GM12878 (cell line): ENCODE results near the gene PNMA6F. TPM values are rescaled to one million over a fixed set of nuclear protein-coding genes. Genes with fewer than 3 reads are reported as not detected.
"Not testable (repeated sequence)": the region's sequence is repeated elsewhere in the genome, so short reads cannot be mapped to it uniquely, and the experiment has no call there.

ENCODE experiments used
- ATAC-seq: fragments of 200-7000 bp; cut with Tn5 transposase; 3 replicates; pipeline ENCODE4 v1.9.1; 2020; ENCODE audit warnings: mild to moderate bottlenecking, moderate library complexity
- BruUV-seq: library from RNA; stranded (reverse); fragments of 400-500 nt; replicated peaks from 2 replicates; lab custom pipeline; 2021; lab: Mats Ljungman, UMichigan
- CTCF ChIA-PET: fragments of 300-600 bp; sonication (Branson Sonifier 250); formaldehyde crosslinking; extraction: SDS; loops from one replicate; lab custom pipeline; 2021; ENCODE audit warnings: inconsistent platforms; lab: Yijun Ruan, JAX
- POLR2A ChIA-PET: fragments of 350-600 bp; formaldehyde crosslinking; extraction: SDS; loops from one replicate; lab custom pipeline; 2021; ENCODE audit warnings: inconsistent platforms; lab: Charles Lee
- RAD21 ChIA-PET: fragments of 300-600 bp; sonication (Branson Sonifier 250); formaldehyde crosslinking; loops from one replicate; lab custom pipeline; 2023; ENCODE audit warnings: antibody characterized with exemption; ENCODE audit not compliant: unreplicated experiment; lab: Charles Lee
- SMC1A ChIA-PET: fragments of 300-600 bp; sonication (Branson Sonifier 250); formaldehyde crosslinking; loops from one replicate; lab custom pipeline; 2023; ENCODE audit not compliant: unreplicated experiment, uncharacterized antibody; lab: Charles Lee
- DNase-seq: peaks from one replicate; pipeline ENCODE4 v3.0.0-alpha.2; 2011; ENCODE audit warnings: low read depth, low spot score
- FAIRE-seq: peaks from 3 replicates; lab custom pipeline; 2011; peaks lifted over from hg19 to GRCh38; lab: Jason Lieb, UNC
- H2AFZ ChIP-seq: 2 replicates; pipeline ENCODE4 v1.6.0; 2011; ENCODE audit warnings: low read depth, low read length, control low read depth; ENCODE audit not compliant: control insufficient read depth
- H3K27ac ChIP-seq: 2 replicates; pipeline ENCODE4 v1.5.1; 2011; ENCODE audit warnings: control low read depth; ENCODE audit not compliant: control insufficient read depth, insufficient read depth
- H3K27me3 ChIP-seq, 2 experiments: replicated peaks in 1 of 2; 2 replicates each; pipeline versions ENCODE4 v1.6.0 to v1.6.1; 2011; ENCODE audit warnings: low read length in 1 of 2; ENCODE audit not compliant: control insufficient read depth in 2 of 2, insufficient read depth in 2 of 2
- H3K36me3 ChIP-seq, 2 experiments: 2 replicates each; pipeline ENCODE4 v1.5.1; 2011; ENCODE audit warnings: low read length in 1 of 2; ENCODE audit not compliant: control insufficient read depth in 2 of 2, insufficient read depth in 2 of 2
- H3K4me1 ChIP-seq: 2 replicates; pipeline ENCODE4 v1.6.1; 2011; ENCODE audit warnings: mild to moderate bottlenecking, low read length, moderate library complexity, mixed read lengths; ENCODE audit not compliant: control insufficient read depth, insufficient read depth
- H3K4me2 ChIP-seq: 2 replicates; pipeline ENCODE4 v1.6.0; 2011; ENCODE audit warnings: control low read depth; ENCODE audit not compliant: control insufficient read depth, insufficient read depth
- H3K4me3 ChIP-seq: fragments of 200-600 bp; sonication (generic); 2 replicates; pipeline ENCODE4 v1.5.1; 2016
- H3K79me2 ChIP-seq: 2 replicates; pipeline ENCODE4 v1.6.0; 2011; ENCODE audit warnings: low read length; ENCODE audit not compliant: control insufficient read depth, insufficient read depth
- H3K9ac ChIP-seq: 2 replicates; pipeline ENCODE4 v1.8.0; 2011; ENCODE audit warnings: low read length, control low read depth, mixed read lengths; ENCODE audit not compliant: control insufficient read depth, insufficient read depth
- H3K9me3 ChIP-seq: replicated peaks from 3 replicates; pipeline ENCODE4 v1.5.1; 2011; ENCODE audit warnings: mild to moderate bottlenecking, low read length; ENCODE audit not compliant: control insufficient read depth, insufficient read depth
- H4K20me1 ChIP-seq: 2 replicates; pipeline ENCODE4 v1.6.0; 2011; ENCODE audit not compliant: control insufficient read depth, insufficient read depth
- CUX1 ChIP-seq: IDR thresholded peaks from 2 replicates; pipeline ENCODE4 v1.6.1; 2012; ENCODE audit warnings: improper control_type of control experiment, low read depth, low read length; ENCODE audit not compliant: insufficient replicate concordance
- WGBS: methylation state at CpG from one replicate; pipeline ENCODE4 v1.1.6; 2016; ENCODE audit warnings: low lambda C conversion rate; ENCODE audit not compliant: insufficient replicate concordance, insufficient coverage; ENCODE audit errors: missing lambda C conversion rate; 5-methylcytosine and 5-hydroxymethylcytosine counted together
- in situ Hi-C: fragments of 300-500 bp; cut with MboI; formaldehyde crosslinking; loops from 9 replicates; pipeline ENCODE4 v1.14.3; 2018; ENCODE audit warnings: mixed read lengths
- intact Hi-C: fragments of 100-400 bp; cut with micrococcal nuclease; formaldehyde crosslinking; loops from one replicate; pipeline ENCODE4 v1.14.2; 2022; ENCODE audit not compliant: unreplicated experiment
- polyA plus RNA-seq, 11 experiments: library from polyadenylated mRNA; depleted of rRNA in 4 of 11; unstranded in 6 of 11; stranded (reverse) in 5 of 11; fragments of >200 nt; fragmentation: Nextera tagmentation in 4 of 11; fragmentation: Illumina TruSeq in 1 of 11; extraction: Ambion mirVana in 4 of 11; extraction: Trizol in 1 of 11; gene quantifications; 1 replicate in 1 of 11; 2 replicates in 10 of 11; pipeline versions ENCODE4 v1.2.1 to v1.2.3, GENCODE V29; 2011 to 2016; ENCODE audit warnings: inconsistent platforms in 2 of 11, missing spikeins in 2 of 11, low read depth in 1 of 11
- total RNA-seq, 4 experiments: library from RNA; depleted of rRNA in 3 of 4; stranded (reverse); fragments of >200 nt in 3 of 4; fragmentation: Illumina TruSeq in 1 of 4; extraction: Trizol in 1 of 4; gene quantifications; 2 replicates each; pipeline versions ENCODE4 v1.2.1 to v1.2.3, GENCODE V29; 2013 to 2021

PNMA6F gene
- total and polyA plus RNA-seq, 10 of the 15 experiments (the other 5 are each of a cell fraction or from before 2014, with no cell fraction given) = not detected

GRCh38 chrX:153297376-153297775 is 24.2 kb downstream of the PNMA6F start (continued):
- TF ChIP-seq CUX1 = no peak

- WGBS = 33% methylated on average over 3 of the region's 8 CpGs
- H3K4me2 ChIP-seq, CTCF ChIA-PET, ATAC-seq, POLR2A ChIA-PET, H3K9ac ChIP-seq, H2AFZ ChIP-seq, H4K20me1 ChIP-seq, in situ Hi-C loops, H3K27ac ChIP-seq, RAD21 ChIA-PET, H3K36me3 ChIP-seq, H3K79me2 ChIP-seq, SMC1A ChIA-PET, H3K9me3 ChIP-seq, H3K4me3 ChIP-seq, intact Hi-C loops, H3K4me1 ChIP-seq, DNase-seq, FAIRE-seq, H3K27me3 ChIP-seq, BruUV-seq: not testable (repeated sequence)
Observed at GRCh38 chrX:153293485-153294071, 28.0 kb downstream of the PNMA6F start.

GRCh38 chrX:153288807-153289206 is 32.8 kb downstream of the PNMA6F start:
- H3K9me3 ChIP-seq, intact Hi-C loops, RAD21 ChIA-PET, SMC1A ChIA-PET, DNase-seq, H3K27ac ChIP-seq, H2AFZ ChIP-seq, H3K9ac ChIP-seq, H3K79me2 ChIP-seq, H3K4me1 ChIP-seq, H3K27me3 ChIP-seq, H4K20me1 ChIP-seq, BruUV-seq, FAIRE-seq, H3K4me3 ChIP-seq, H3K4me2 ChIP-seq, CTCF ChIA-PET, H3K36me3 ChIP-seq, in situ Hi-C loops, ATAC-seq, POLR2A ChIA-PET: not testable (repeated sequence)
- WGBS = no CpG with 5 or more reads among the region's 2 CpGs

GRCh38 chrX:153285678-153286077 is 35.9 kb downstream of the PNMA6F start:
- H2AFZ ChIP-seq, H3K4me1 ChIP-seq, SMC1A ChIA-PET, H3K27ac ChIP-seq, in situ Hi-C loops, BruUV-seq, DNase-seq, H3K79me2 ChIP-seq, H3K4me2 ChIP-seq, H3K27me3 ChIP-seq, ATAC-seq, intact Hi-C loops, H3K9me3 ChIP-seq, CTCF ChIA-PET, H3K36me3 ChIP-seq, H3K4me3 ChIP-seq, RAD21 ChIA-PET, FAIRE-seq, H4K20me1 ChIP-seq, H3K9ac ChIP-seq, POLR2A ChIA-PET: not testable (repeated sequence)
- no CpG with 5 or more reads among the region's 8 CpGs for WGBS
